Endothelial cell of umbilical vein (primary cell): ENCODE data around the gene F8. TPM values are rescaled to one million over a fixed set of nuclear protein-coding genes. Genes with fewer than 3 reads are reported as not detected.
A peak's percentile ranks its signal among the peaks of the same experiment; 100 is the strongest.

ENCODE experiments used
- BruUV-seq: library from RNA; stranded (reverse); fragments of 400-500 nt; replicated peaks from 2 replicates; lab custom pipeline; 2021; lab: Mats Ljungman, UMichigan
- CTCF ChIA-PET: fragments of 300-600, 350-600 bp; sonication (Branson Sonifier 250); formaldehyde crosslinking; loops from one replicate; lab custom pipeline; 2021; ENCODE audit warnings: antibody characterized with exemption, inconsistent platforms; lab: Charles Lee
- POLR2A ChIA-PET: fragments of 300-600, 350-600 bp; sonication (Branson Sonifier 250); formaldehyde crosslinking; loops from one replicate; lab custom pipeline; 2021; ENCODE audit warnings: antibody characterized with exemption, inconsistent platforms; lab: Charles Lee
- DNase-seq: peaks from one replicate; pipeline ENCODE4 v3.0.0-alpha.2; 2011; ENCODE audit warnings: low read depth, low spot score
- FAIRE-seq: peaks from 2 replicates; lab custom pipeline; 2011; peaks lifted over from hg19 to GRCh38; lab: Jason Lieb, UNC
- H2AFZ ChIP-seq: 2 replicates; pipeline ENCODE4 v1.6.0; 2012; ENCODE audit warnings: low read depth, low read length, control low read depth, inconsistent platforms
- H3K27ac ChIP-seq: 2 replicates; pipeline ENCODE4 v1.5.1; 2011; ENCODE audit warnings: low read depth, mild to moderate bottlenecking, control low read depth, low read length, moderate library complexity; ENCODE audit not compliant: insufficient read depth
- H3K27me3 ChIP-seq, 2 experiments: 2 replicates each; pipeline versions ENCODE4 v1.6.0 to v1.6.1; 2011; ENCODE audit warnings: low read length in 2 of 2, mixed read lengths in 1 of 2; ENCODE audit not compliant: control insufficient read depth in 2 of 2, insufficient read depth in 2 of 2
- H3K36me3 ChIP-seq, 2 experiments: 2 replicates in 1 of 2; 3 replicates in 1 of 2; pipeline ENCODE4 v1.5.1; 2011; ENCODE audit warnings: low read length in 2 of 2, mild to moderate bottlenecking in 1 of 2, moderate library complexity in 1 of 2; ENCODE audit not compliant: control insufficient read depth in 2 of 2, insufficient read depth in 2 of 2; ENCODE audit errors: extremely low read depth in 1 of 2
- H3K4me1 ChIP-seq: 3 replicates; pipeline ENCODE4 v1.5.1; 2011; ENCODE audit warnings: mild to moderate bottlenecking, low read length; ENCODE audit not compliant: control insufficient read depth, insufficient read depth; ENCODE audit errors: extremely low read depth
- H3K4me2 ChIP-seq: 2 replicates; pipeline ENCODE4 v1.6.1; 2011; ENCODE audit warnings: low read length, control low read depth, mixed read lengths; ENCODE audit not compliant: insufficient read depth
- H3K4me3 ChIP-seq, 3 experiments: fragments of 200-600 bp in 1 of 3; sonication (generic), shearing (Covaris generic) in 1 of 3; replicated peaks in 1 of 3; 2 replicates each; pipeline ENCODE4 v1.5.1; 2011 to 2016; ENCODE audit warnings: control low read depth in 3 of 3, low read length in 3 of 3, mild to moderate bottlenecking in 2 of 3, inconsistent platforms in 1 of 3, low read depth in 1 of 3, moderate library complexity in 1 of 3; ENCODE audit not compliant: insufficient read depth in 1 of 3
- H3K79me2 ChIP-seq: 2 replicates; pipeline ENCODE4 v1.6.0; 2012; ENCODE audit warnings: low read length, inconsistent platforms; ENCODE audit not compliant: control insufficient read depth, insufficient read depth
- H3K9ac ChIP-seq: replicated peaks from 2 replicates; pipeline ENCODE3; 2011; ENCODE audit warnings: low read length, control low read depth; ENCODE audit not compliant: insufficient read depth; ENCODE audit errors: extremely low read depth
- H3K9me1 ChIP-seq: replicated peaks from 3 replicates; pipeline ENCODE4 v1.6.0; 2011; ENCODE audit warnings: mild to moderate bottlenecking, low read length; ENCODE audit not compliant: control insufficient read depth, insufficient read depth; ENCODE audit errors: extremely low read depth
- H3K9me3 ChIP-seq: replicated peaks from 2 replicates; pipeline ENCODE4 v1.5.1; 2012; ENCODE audit warnings: low read length, inconsistent platforms; ENCODE audit not compliant: control insufficient read depth, insufficient read depth
- H4K20me1 ChIP-seq: replicated peaks from 2 replicates; pipeline ENCODE3; 2011; ENCODE audit warnings: mild to moderate bottlenecking, low read length; ENCODE audit not compliant: control insufficient read depth, insufficient read depth; ENCODE audit errors: extremely low read depth
- EZH2 ChIP-seq: IDR thresholded peaks from 2 replicates; pipeline ENCODE4 v1.6.1; 2012; ENCODE audit warnings: borderline replicate concordance, low read depth, mild to moderate bottlenecking, moderate library complexity, low read length, inconsistent platforms; ENCODE audit not compliant: severe bottlenecking
- FOS ChIP-seq: IDR thresholded peaks from 2 replicates; pipeline ENCODE4 v1.6.1; 2011; ENCODE audit warnings: mild to moderate bottlenecking, low read length, moderate library complexity, borderline replicate concordance; ENCODE audit not compliant: insufficient read depth
- JUN ChIP-seq: IDR thresholded peaks from 2 replicates; pipeline ENCODE4 v1.6.1; 2011; ENCODE audit warnings: borderline replicate concordance, low read depth; ENCODE audit not compliant: insufficient read length, insufficient read depth
- MYC ChIP-seq: IDR thresholded peaks from one replicate; pipeline ENCODE4 v1.6.1; 2011; ENCODE audit warnings: mild to moderate bottlenecking, low read depth, low read length
- POLR2A ChIP-seq: IDR thresholded peaks from 2 replicates; pipeline ENCODE4 v1.6.1; 2012; ENCODE audit warnings: low read depth, mild to moderate bottlenecking, control low read depth, low read length
- POLR2AphosphoS5 ChIP-seq: IDR thresholded peaks from 2 replicates; pipeline ENCODE4 v1.6.1; 2012; ENCODE audit warnings: low read depth, mild to moderate bottlenecking, control low read depth, low read length, moderate library complexity; ENCODE audit not compliant: insufficient read depth
- dilution Hi-C: fragments of 300-500 bp; cut with MboI; formaldehyde crosslinking; loops from one replicate; pipeline ENCODE4 v1.15.0; 2019; ENCODE audit warnings: low sequenced_read_pairs; ENCODE audit not compliant: extremely low pct_ligation_motif_present
- intact Hi-C: fragments of 100-400 bp; cut with micrococcal nuclease; formaldehyde crosslinking; loops from one replicate; pipeline ENCODE4 v1.10.0; 2022
- polyA plus RNA-seq, 4 experiments: library from polyadenylated mRNA; depleted of rRNA in 3 of 4; stranded (reverse) in 3 of 4; unstranded in 1 of 4; fragments of >200 nt; gene quantifications; 2 replicates each; pipeline versions ENCODE4 v1.2.1 to v1.2.3, GENCODE V29; 2011 to 2012; ENCODE audit warnings: missing spikeins in 1 of 4
- total RNA-seq: library from RNA; stranded (reverse); gene quantifications from 2 replicates; pipeline ENCODE4 v1.2.3, GENCODE V29; 2021
- TF ChIP-seq, protein P1 (sequence below), 2 donors: IDR thresholded peaks; 1 replicate in 1 of 2; 2 replicates in 1 of 2; pipeline ENCODE4 v1.5.1; 2011; ENCODE audit warnings: low read length in 2 of 2, mild to moderate bottlenecking in 2 of 2, moderate library complexity in 2 of 2, control low read depth in 1 of 2, inconsistent platforms in 1 of 2, low read depth in 1 of 2; ENCODE audit not compliant: insufficient read depth in 1 of 2; ENCODE audit errors: extremely low read depth in 1 of 2

F8 gene
- total and polyA plus RNA-seq, 2 donors (not counting 3 experiments of a cell fraction or from before 2014, with no cell fraction given), result 0.62 to 1.1 TPM

DNA sequence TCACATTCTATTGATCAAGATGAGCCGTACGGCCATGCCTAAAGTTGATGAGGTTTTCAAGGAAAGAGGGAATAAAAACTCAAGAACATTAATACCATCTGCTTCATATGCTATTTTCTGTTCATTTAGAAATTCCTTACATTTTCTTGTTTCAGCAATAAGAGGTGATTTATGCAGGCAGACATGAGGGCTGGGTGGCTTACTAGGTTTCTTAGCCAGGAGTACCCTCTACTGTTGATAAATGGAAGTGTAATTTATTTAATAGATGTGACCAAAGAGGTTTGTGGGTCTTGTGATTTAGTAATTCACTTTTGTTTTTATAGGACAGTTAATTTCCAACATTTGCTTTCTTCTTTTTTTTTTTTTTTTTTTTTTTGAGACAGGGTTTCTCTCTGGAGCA, 181.7 kb downstream of the F8 start:
- Histone ChIP-seq H4K20me1 (no peaks in the 10 kb centered on the region), H3K36me3 (no peaks in the 10 kb centered on the region), H3K4me1 (no peaks in the 10 kb centered on the region), H2AFZ (no peak overlapping the region), H3K4me2 (no peak overlapping the region), H3K27me3 (no peaks in the 10 kb centered on the region), H3K9me1 (no peaks in the 10 kb centered on the region), H3K27ac (no peak overlapping the region), H3K79me2 (no peaks in the 10 kb centered on the region), H3K9ac (no peak overlapping the region), H3K9me3 (no peaks in the 10 kb centered on the region), H3K4me3 (no peak overlapping the region)
- CTCF ChIA-PET, result interaction anchor here (0.7 to 1.6 kb wide), 7 partner anchors 22 to 92 kb away, joined by 3 to 17 read pairs (median 4); partner anchors contain the start of genes GAB3 and MPP1
- no peak for TF ChIP-seq JUN
- TF ChIP-seq, protein P1, sequence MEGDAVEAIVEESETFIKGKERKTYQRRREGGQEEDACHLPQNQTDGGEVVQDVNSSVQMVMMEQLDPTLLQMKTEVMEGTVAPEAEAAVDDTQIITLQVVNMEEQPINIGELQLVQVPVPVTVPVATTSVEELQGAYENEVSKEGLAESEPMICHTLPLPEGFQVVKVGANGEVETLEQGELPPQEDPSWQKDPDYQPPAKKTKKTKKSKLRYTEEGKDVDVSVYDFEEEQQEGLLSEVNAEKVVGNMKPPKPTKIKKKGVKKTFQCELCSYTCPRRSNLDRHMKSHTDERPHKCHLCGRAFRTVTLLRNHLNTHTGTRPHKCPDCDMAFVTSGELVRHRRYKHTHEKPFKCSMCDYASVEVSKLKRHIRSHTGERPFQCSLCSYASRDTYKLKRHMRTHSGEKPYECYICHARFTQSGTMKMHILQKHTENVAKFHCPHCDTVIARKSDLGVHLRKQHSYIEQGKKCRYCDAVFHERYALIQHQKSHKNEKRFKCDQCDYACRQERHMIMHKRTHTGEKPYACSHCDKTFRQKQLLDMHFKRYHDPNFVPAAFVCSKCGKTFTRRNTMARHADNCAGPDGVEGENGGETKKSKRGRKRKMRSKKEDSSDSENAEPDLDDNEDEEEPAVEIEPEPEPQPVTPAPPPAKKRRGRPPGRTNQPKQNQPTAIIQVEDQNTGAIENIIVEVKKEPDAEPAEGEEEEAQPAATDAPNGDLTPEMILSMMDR (IDR thresholded peaks at IDR 0.05; ENCODE audit: extremely low read depth in 1 of 2, insufficient read depth in 1 of 2, low read depth in 1 of 2, low read length in 2 of 2), result peak; percentile 14 to 31
- intact Hi-C loops (loop anchor here (1.0 to 2.0 kb wide), 3 partner anchors 36 to 91 kb away; partner anchors contain the start of genes DKC1 and MPP1), dilution Hi-C loops (no loop called here)
- BruUV-seq, result no TSS peak
- FAIRE-seq (peak; percentile 46), DNase-seq (peak; percentile 64)
- POLR2A ChIA-PET, result no interaction called here

DNA sequence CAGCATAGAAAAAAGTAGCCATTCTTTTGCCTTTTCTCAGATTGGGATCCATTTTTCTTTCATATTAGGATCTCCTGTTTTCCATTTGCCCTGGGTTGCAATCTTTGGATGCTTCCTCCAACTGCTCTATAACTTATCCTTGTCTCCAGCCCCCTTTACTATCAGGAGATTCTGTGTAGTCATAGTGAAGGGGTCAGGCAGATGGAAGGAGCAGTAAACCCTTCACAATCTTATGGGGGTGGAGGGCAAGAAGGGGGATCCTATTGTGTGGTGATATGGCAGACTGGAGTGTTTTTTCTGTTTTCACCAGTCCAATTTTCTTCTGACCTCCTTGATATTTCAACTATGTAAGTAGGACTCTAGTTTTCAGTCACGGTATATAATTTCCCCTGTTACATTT, 186.4 kb downstream of the F8 start:
- no peaks in the 10 kb centered on the region for H3K36me3 ChIP-seq
- H3K4me3 ChIP-seq, result no peak overlapping the region
- BruUV-seq, result no TSS peak
- POLR2A ChIA-PET, result no interaction called here
- intact Hi-C loops, result no loop called here
- peaks cover 0 to 3% of the 10 kb centered on the region in 2 experiments for H3K27me3 ChIP-seq
- no peak overlapping the region for H2AFZ ChIP-seq
- no peaks in the 10 kb centered on the region for H4K20me1 ChIP-seq
- no peak overlapping the region for H3K27ac ChIP-seq
- H3K4me2 ChIP-seq, result no peak overlapping the region
- CTCF ChIA-PET, result no interaction called here
- dilution Hi-C loops, result no loop called here
- H3K9me3 ChIP-seq, result no peaks in the 10 kb centered on the region
- DNase-seq, result no peak
- no peak overlapping the region for H3K9ac ChIP-seq
- no peak for TF ChIP-seq FOS
- TF ChIP-seq POLR2A, result no peak
- TF ChIP-seq POLR2AphosphoS5, result no peak
- no peak for TF ChIP-seq EZH2
- TF ChIP-seq JUN, result no peak
- no peak for TF ChIP-seq MYC
- TF ChIP-seq, protein P1 (IDR thresholded peaks at IDR 0.05; ENCODE audit: extremely low read depth in 1 of 2, insufficient read depth in 1 of 2, low read depth in 1 of 2, low read length in 2 of 2), result no peak
- no peaks in the 10 kb centered on the region for H3K79me2 ChIP-seq
- FAIRE-seq, result no peak
- H3K4me1 ChIP-seq, result no peaks in the 10 kb centered on the region
- no peaks in the 10 kb centered on the region for H3K9me1 ChIP-seq
